Body of pancreas (tissue), 4 donors: ENCODE measurements around the gene ERBB4. TPM values are rescaled to one million over a fixed set of nuclear protein-coding genes. Genes with fewer than 3 reads are reported as not detected.

Source experiments
- ATAC-seq: fragments of 150-250 bp; one replicate; pipeline ENCODE4 v1.9.1; 2016
- DNase-seq, 4 donors: peaks; one replicate each; pipeline ENCODE4 v3.0.0-alpha.2; 2019
- H3K27ac ChIP-seq, 4 donors: fragments of 200-600 bp; sonication (generic); 1 replicate in 3 of 4; 2 replicates in 1 of 4; pipeline versions ENCODE4 v1.5.1 to v1.6.1; 2016 to 2019; ENCODE audit warnings: mild to moderate bottlenecking in 1 of 4, mixed read lengths in 1 of 4, moderate library complexity in 1 of 4
- H3K27me3 ChIP-seq, 2 donors: fragments of 200-600 bp; sonication (generic); one replicate each; pipeline ENCODE4 v1.6.0; 2016; ENCODE audit warnings: mild to moderate bottlenecking in 1 of 2
- H3K36me3 ChIP-seq, 2 donors: fragments of 200-600 bp; sonication (generic); replicated peaks in 1 of 2; 2 replicates each; pipeline ENCODE4 v1.5.1; 2016; ENCODE audit warnings: low read depth in 2 of 2; ENCODE audit not compliant: insufficient read depth in 1 of 2
- H3K4me1 ChIP-seq: fragments of 200-600 bp; sonication (generic); one replicate; pipeline ENCODE4 v1.6.0; 2016
- H3K4me3 ChIP-seq, 2 donors: fragments of 200-600 bp; sonication (generic); 1 replicate in 1 of 2; 2 replicates in 1 of 2; pipeline ENCODE4 v1.5.1; 2016 to 2019
- H3K9me3 ChIP-seq, 3 donors: fragments of 200-600 bp; sonication (generic); 1 replicate in 2 of 3; 2 replicates in 1 of 3; pipeline ENCODE4 v1.5.1; 2016
- CTCF ChIP-seq, 7 experiments: fragments of 450-650 bp in 4 of 7; fragments of 200-600 bp in 3 of 7; sonication (generic) in 3 of 7; IDR thresholded peaks; one replicate each; pipeline ENCODE4 v1.5.1; 2016 to 2019; ENCODE audit warnings: antibody characterized with exemption in 7 of 7
- POLR2A ChIP-seq, 3 donors: fragments of 450-650 bp; IDR thresholded peaks; one replicate each; pipeline ENCODE4 v1.6.1; 2016; ENCODE audit warnings: antibody characterized with exemption in 3 of 3, mild to moderate bottlenecking in 2 of 3
- WGBS, 2 donors: methylation state at CpG; one replicate each; pipeline ENCODE4 v1.1.5; 2017; 5-methylcytosine and 5-hydroxymethylcytosine counted together
- intact Hi-C: fragments of 100-400 bp; cut with DNase I; formaldehyde crosslinking; loops from one replicate; pipeline ENCODE4 v1.15.1; 2023
- total RNA-seq, 2 donors: library from RNA; depleted of rRNA; stranded (reverse); fragments of >200 nt; gene quantifications; one replicate each; pipeline ENCODE4 v1.1.0, GENCODE V29; 2016

ERBB4 gene
- total RNA-seq, 2 donors from 2014 or later = 1.6 to 4.4 TPM

- 50 to 88% methylated on average over 2 of the region's 2 CpGs for WGBS, 2 donors
- Histone ChIP-seq H3K36me3 (no peaks in the 10 kb centered on the region), H3K27me3 (no peaks in the 10 kb centered on the region), H3K27ac (no peak overlapping the region), H3K4me1 (no peaks in the 10 kb centered on the region), H3K4me3 (no peak overlapping the region), H3K9me3 (peaks cover 0 to 8% (median 0%) of the 10 kb centered on the region in 3 donors)
- TF ChIP-seq CTCF (IDR thresholded peaks at IDR 0.05) (no peak), POLR2A (IDR thresholded peaks at IDR 0.05) (no peak)
- intact Hi-C loops = no loop called here
- DNase-seq (no peak), ATAC-seq (no peak)
These were observed 368.2 kb downstream of the ERBB4 start for GRCh38 chr2:212170382-212170781.

- Histone ChIP-seq H3K4me3 (no peak overlapping the region), H3K27ac (no peak overlapping the region), H3K4me1 (no peaks in the 10 kb centered on the region), H3K36me3 (no peaks in the 10 kb centered on the region), H3K9me3 (no peaks in the 10 kb centered on the region), H3K27me3 (no peaks in the 10 kb centered on the region)
- ATAC-seq = no peak
- intact Hi-C loops = loop anchor here (10.0 kb wide), 1 partner anchor 397 kb away; no protein-coding TSS in a partner anchor
- no peak for TF ChIP-seq CTCF (IDR thresholded peaks at IDR 0.05)
- no peak for TF ChIP-seq POLR2A (IDR thresholded peaks at IDR 0.05)
- WGBS, 2 donors = 62 to 83% methylated on average over 1 of the region's 1 CpG
- no peak for DNase-seq
These were observed 380.5 kb downstream of the ERBB4 start for GRCh38 chr2:212158081-212158480.

GRCh38 chr2:212157012-212157411 is 381.6 kb downstream of the ERBB4 start:
- intact Hi-C loops = loop anchor here (10.0 kb wide), 1 partner anchor 398 kb away; no protein-coding TSS in a partner anchor

GRCh38 chr2:212156088-212156487 is 382.5 kb downstream of the ERBB4 start:
- Histone ChIP-seq H3K4me1 (no peaks in the 10 kb centered on the region), H3K36me3 (no peaks in the 10 kb centered on the region), H3K27me3 (no peaks in the 10 kb centered on the region), H3K4me3 (no peak overlapping the region), H3K9me3 (no peaks in the 10 kb centered on the region), H3K27ac (no peak overlapping the region)
- DNase-seq (no peak), ATAC-seq (no peak)
- WGBS, 2 donors = 84 to 85% methylated on average over 3 of the region's 3 CpGs
- intact Hi-C loops = loop anchor here (10.0 kb wide), 1 partner anchor 399 kb away; no protein-coding TSS in a partner anchor
- TF ChIP-seq CTCF (IDR thresholded peaks at IDR 0.05) = no peak
- no peak for TF ChIP-seq POLR2A (IDR thresholded peaks at IDR 0.05)

More at GRCh38 chr2:212157012-212157411, 381.6 kb downstream of the ERBB4 start:
- Histone ChIP-seq H3K9me3 (no peaks in the 10 kb centered on the region), H3K4me3 (no peak overlapping the region), H3K27me3 (no peaks in the 10 kb centered on the region), H3K36me3 (no peaks in the 10 kb centered on the region), H3K27ac (no peak overlapping the region), H3K4me1 (no peaks in the 10 kb centered on the region)
- DNase-seq (no peak), ATAC-seq (no peak)
- no peak for TF ChIP-seq POLR2A (IDR thresholded peaks at IDR 0.05)
- no peak for TF ChIP-seq CTCF (IDR thresholded peaks at IDR 0.05)
- 17 to 48% methylated on average over 1 of the region's 1 CpG for WGBS, 2 donors

DNA sequence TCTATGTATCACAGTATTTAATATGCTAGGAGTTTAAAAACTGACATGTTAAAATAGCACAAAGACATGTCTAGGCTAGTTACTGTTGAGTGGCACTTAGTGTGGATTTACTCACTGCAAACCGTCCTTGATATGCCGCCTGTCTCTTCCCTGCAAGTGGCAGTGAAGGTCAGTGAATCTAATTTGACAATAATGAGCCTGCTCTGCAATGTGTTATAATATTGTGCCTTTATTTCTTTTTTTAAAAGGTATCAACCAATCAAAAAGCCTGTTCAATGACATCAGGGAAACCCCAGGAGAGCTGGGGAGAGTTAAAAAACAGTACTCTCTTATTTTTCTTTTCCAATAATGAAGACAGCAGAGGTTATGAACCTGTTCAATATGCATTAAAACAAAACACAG is 384.1 kb downstream of the ERBB4 start:
- TF ChIP-seq CTCF (IDR thresholded peaks at IDR 0.05) = no peak
- TF ChIP-seq POLR2A (IDR thresholded peaks at IDR 0.05) = no peak
- intact Hi-C loops = loop anchor here (10.0 kb wide), 1 partner anchor 400 kb away; no protein-coding TSS in a partner anchor
- 61 to 63% methylated on average over 2 of the region's 2 CpGs for WGBS, 2 donors
- no peaks in the 10 kb centered on the region for H3K4me1 ChIP-seq
- no peak overlapping the region for H3K4me3 ChIP-seq
- no peaks in the 10 kb centered on the region for H3K27me3 ChIP-seq
- H3K9me3 ChIP-seq = no peaks in the 10 kb centered on the region
- H3K36me3 ChIP-seq = no peaks in the 10 kb centered on the region
- H3K27ac ChIP-seq = no peak overlapping the region
- ATAC-seq (no peak), DNase-seq (no peak)
